Ascending aorta (tissue), 2 donors: ENCODE data around the gene IER3. TPM values are rescaled to one million over a fixed set of nuclear protein-coding genes. Genes with fewer than 3 reads are reported as not detected.

Experiments
- DNase-seq, 2 donors: peaks; one replicate each; pipeline ENCODE4 v3.0.0-alpha.2; 2019; ENCODE audit warnings: low spot score in 2 of 2
- H3K27ac ChIP-seq, 2 donors: fragments of 200-600 bp; sonication (generic); one replicate each; pipeline ENCODE4 v1.5.1; 2016 to 2017; ENCODE audit warnings: mild to moderate bottlenecking in 1 of 2
- H3K27me3 ChIP-seq: fragments of 200-600 bp; sonication (generic); one replicate; pipeline ENCODE4 v1.5.1; 2017
- H3K36me3 ChIP-seq, 2 donors: fragments of 200-600 bp; sonication (generic); one replicate each; pipeline ENCODE4 v1.5.1; 2016
- H3K4me1 ChIP-seq, 2 donors: fragments of 200-600 bp; sonication (generic); one replicate each; pipeline ENCODE4 v1.5.1; 2016 to 2017; ENCODE audit warnings: mild to moderate bottlenecking in 1 of 2
- H3K4me3 ChIP-seq, 2 donors: fragments of 200-600 bp; sonication (generic); one replicate each; pipeline ENCODE4 v1.5.1; 2016 to 2017; ENCODE audit warnings: mild to moderate bottlenecking in 1 of 2
- H3K9me3 ChIP-seq, 2 donors: fragments of 200-600 bp; sonication (generic); one replicate each; pipeline ENCODE4 v1.5.1; 2016
- CTCF ChIP-seq, 3 experiments: fragments of 200-600 bp in 2 of 3; fragments of 450-650 bp in 1 of 3; sonication (generic) in 2 of 3; IDR thresholded peaks; one replicate each; pipeline ENCODE4 v1.5.1; 2016 to 2019; ENCODE audit warnings: antibody characterized with exemption in 3 of 3, mild to moderate bottlenecking in 1 of 3, moderate library complexity in 1 of 3
- intact Hi-C: fragments of 100-400 bp; cut with DNase I; formaldehyde crosslinking; loops from one replicate; pipeline ENCODE4 v1.15.1; 2023
- total RNA-seq: library from RNA; depleted of rRNA; stranded (reverse); fragments of >200 nt; gene quantifications from one replicate; pipeline ENCODE4 v1.1.0, GENCODE V29; 2016

Gene IER3
- total RNA-seq, 1 donor from 2014 or later, result 51.9 TPM

GRCh38 chr6:30754631-30755030 lies 10.3 kb upstream of the IER3 start:
- Histone ChIP-seq H3K36me3 (no peaks in the 10 kb centered on the region), H3K9me3 (no peaks in the 10 kb centered on the region), H3K4me3 (no peak overlapping the region), H3K4me1 (peaks cover 18 to 32% of the 10 kb centered on the region in 2 donors), H3K27ac (peak overlapping the region; percentile 58 to 92), H3K27me3 (no peaks in the 10 kb centered on the region)
- DNase-seq, result no peak
- TF ChIP-seq CTCF (IDR thresholded peaks at IDR 0.05), result no peak
- intact Hi-C loops, result no loop called here

- no peaks in the 10 kb centered on the region for H3K9me3 ChIP-seq
- no peaks in the 10 kb centered on the region for H3K27me3 ChIP-seq
- H3K4me1 ChIP-seq, result peaks cover 18 to 28% of the 10 kb centered on the region in 2 donors
- intact Hi-C loops, result loop anchor here (1.0 kb wide), 2 partner anchors 8 to 30 kb away; partner anchors contain the start of gene IER3
- peak; percentile 95 to 99 for DNase-seq
- TF ChIP-seq CTCF (IDR thresholded peaks at IDR 0.05), result no peak
- H3K36me3 ChIP-seq, result no peaks in the 10 kb centered on the region
- H3K27ac ChIP-seq, result peak overlapping the region; percentile 91 to 92
- peak overlapping the region in 1 of 2 donors; percentile 2 for H3K4me3 ChIP-seq
Observed at GRCh38 chr6:30752157-30752927, 8.0 kb upstream of the IER3 start.

GRCh38 chr6:30750379-30750668 lies 6.0 kb upstream of the IER3 start:
- H3K4me1 ChIP-seq, result peaks cover 14 to 23% of the 10 kb centered on the region in 2 donors
- no peak overlapping the region for H3K4me3 ChIP-seq
- no peaks in the 10 kb centered on the region for H3K27me3 ChIP-seq
- intact Hi-C loops, result no loop called here
- H3K27ac ChIP-seq, result peak overlapping the region; percentile 91 to 92
- H3K36me3 ChIP-seq, result no peaks in the 10 kb centered on the region
- DNase-seq, result no peak
- no peaks in the 10 kb centered on the region for H3K9me3 ChIP-seq
- TF ChIP-seq CTCF (IDR thresholded peaks at IDR 0.05), result no peak

- Histone ChIP-seq H3K4me3 (no peak overlapping the region), H3K27ac (peak overlapping the region; percentile 4 to 92), H3K36me3 (no peaks in the 10 kb centered on the region), H3K9me3 (no peaks in the 10 kb centered on the region), H3K27me3 (no peaks in the 10 kb centered on the region), H3K4me1 (peaks cover 12 to 21% of the 10 kb centered on the region in 2 donors)
- intact Hi-C loops, result loop anchor here (10.0 kb wide), 1 partner anchor 655 kb away; the partner anchor contains the start of gene MICA
- DNase-seq, result no peak
- TF ChIP-seq CTCF (IDR thresholded peaks at IDR 0.05), result no peak
Observed at GRCh38 chr6:30749554-30750378, 5.4 kb upstream of the IER3 start.

GRCh38 chr6:30748851-30749540 lies 4.6 kb upstream of the IER3 start:
- no peaks in the 10 kb centered on the region for H3K27me3 ChIP-seq
- no peak overlapping the region for H3K4me3 ChIP-seq
- no peak for DNase-seq
- no peak for TF ChIP-seq CTCF (IDR thresholded peaks at IDR 0.05)
- H3K27ac ChIP-seq, result peak overlapping the region in 1 of 2 donors; percentile 17
- no peaks in the 10 kb centered on the region for H3K36me3 ChIP-seq
- no peaks in the 10 kb centered on the region for H3K9me3 ChIP-seq
- H3K4me1 ChIP-seq, result peaks cover 12 to 21% of the 10 kb centered on the region in 2 donors
- intact Hi-C loops, result loop anchor here (10.0 kb wide), 1 partner anchor 656 kb away; the partner anchor contains the start of gene MICA
